PC-3 (cell line): ENCODE measurements around the gene LRP1B. TPM values are rescaled to one million over a fixed set of nuclear protein-coding genes. Genes with fewer than 3 reads are reported as not detected.

Experiments
- ATAC-seq: fragments of 200-7000 bp; cut with Tn5 transposase; 2 replicates; pipeline ENCODE4 v1.9.1; 2020; ENCODE audit warnings: mild to moderate bottlenecking, moderate library complexity
- BruUV-seq: library from RNA; stranded (reverse); fragments of 400-500 nt; replicated peaks from 2 replicates; lab custom pipeline; 2021; lab: Mats Ljungman, UMichigan
- CTCF ChIA-PET: fragments of 300-600 bp; sonication (Branson Sonifier 250); formaldehyde crosslinking; loops from one replicate; lab custom pipeline; 2022; ENCODE audit warnings: antibody characterized with exemption; lab: Charles Lee
- POLR2A ChIA-PET: fragments of 300-600 bp; sonication (Branson Sonifier 250); formaldehyde crosslinking; loops from one replicate; lab custom pipeline; 2022; ENCODE audit warnings: antibody characterized with exemption; ENCODE audit not compliant: unreplicated experiment; lab: Charles Lee
- DNase-seq: peaks from one replicate; pipeline ENCODE4 v3.0.0-alpha.2; 2015
- H2AFZ ChIP-seq: fragments of 300-600 bp; sonication (generic); 2 replicates; pipeline ENCODE4 v1.6.0; 2016; ENCODE audit warnings: antibody characterized with exemption, low read length
- H3F3A ChIP-seq: fragments of 300-600 bp; sonication (generic); one replicate; pipeline ENCODE4 v1.6.0; 2017; ENCODE audit warnings: antibody characterized with exemption, low read length, control low read depth, mild to moderate bottlenecking; ENCODE audit not compliant: unreplicated experiment
- H3K27ac ChIP-seq: fragments of 300-600 bp; sonication (generic); 2 replicates; pipeline ENCODE4 v1.5.1; 2016; ENCODE audit warnings: mild to moderate bottlenecking, low read length
- H3K27me3 ChIP-seq: fragments of 300-600 bp; sonication (generic); 2 replicates; pipeline ENCODE4 v1.6.1; 2016; ENCODE audit warnings: low read length, mixed read lengths
- H3K36me3 ChIP-seq: fragments of 300-600 bp; sonication (generic); 2 replicates; pipeline ENCODE4 v1.6.1; 2016; ENCODE audit warnings: low read depth, mixed run types, low read length, mixed read lengths
- H3K4me1 ChIP-seq: fragments of 300-600 bp; sonication (generic); 2 replicates; pipeline ENCODE4 v1.5.1; 2016; ENCODE audit warnings: low read length; ENCODE audit not compliant: insufficient read depth
- H3K4me2 ChIP-seq: fragments of 300-600 bp; sonication (generic); 2 replicates; pipeline ENCODE4 v1.6.0; 2016; ENCODE audit warnings: low read length
- H3K4me3 ChIP-seq: fragments of 300-600 bp; sonication (generic); 2 replicates; pipeline ENCODE4 v1.5.1; 2016; ENCODE audit warnings: mild to moderate bottlenecking, low read length, mixed read lengths
- H3K79me2 ChIP-seq: fragments of 300-600 bp; sonication (generic); 2 replicates; pipeline ENCODE4 v1.6.1; 2017; ENCODE audit warnings: low read length, mixed read lengths
- H3K9ac ChIP-seq: fragments of 300-600 bp; sonication (generic); 2 replicates; pipeline ENCODE4 v1.6.0; 2016; ENCODE audit warnings: mild to moderate bottlenecking, low read length
- H3K9me2 ChIP-seq: fragments of 300-600 bp; sonication (generic); replicated peaks from 2 replicates; pipeline ENCODE4 v1.6.1; 2016; ENCODE audit warnings: mixed run types, low read length, mixed read lengths
- H3K9me3 ChIP-seq: fragments of 300-600 bp; sonication (generic); 2 replicates; pipeline ENCODE4 v1.6.1; 2016; ENCODE audit warnings: low read length, mixed read lengths
- H4K20me1 ChIP-seq: fragments of 300-600 bp; sonication (generic); 2 replicates; pipeline ENCODE4 v1.6.1; 2016; ENCODE audit warnings: low read length, mixed read lengths
- EZH2 ChIP-seq: fragments of 300-600 bp; sonication (generic); IDR thresholded peaks from one replicate; pipeline ENCODE4 v1.6.1; 2017; ENCODE audit warnings: antibody characterized with exemption, mild to moderate bottlenecking, low read length; ENCODE audit not compliant: unreplicated experiment
- EZH2phosphoT487 ChIP-seq: fragments of 300-600 bp; sonication (generic); IDR thresholded peaks from 2 replicates; pipeline ENCODE4 v1.6.1; 2018; ENCODE audit warnings: mild to moderate bottlenecking, antibody characterized with exemption, low read length, borderline replicate concordance
- intact Hi-C: fragments of 100-400 bp; cut with micrococcal nuclease; formaldehyde crosslinking; loops from 2 replicates; pipeline ENCODE4 v1.9.0; 2023
- total RNA-seq: library from RNA; depleted of rRNA; stranded (reverse); fragments of >200 nt; gene quantifications from 2 replicates; pipeline ENCODE4 v1.2.3, GENCODE V29; 2014
- TF ChIP-seq, protein P1 (sequence below): fragments of 300-600 bp; sonication (generic); conservative IDR thresholded peaks from 2 replicates; pipeline ENCODE4 v1.5.1; 2017; ENCODE audit warnings: antibody characterized with exemption, low read depth, mild to moderate bottlenecking, low read length

LRP1B gene
- total RNA-seq, 1 experiment from 2014 or later: 0.04 TPM

- no peak for ATAC-seq
- Histone ChIP-seq H3K4me1 (no peaks in the 10 kb centered on the region), H3K4me2 (no peak overlapping the region), H3K27ac (no peak overlapping the region), H3K36me3 (no peaks in the 10 kb centered on the region), H3K9me3 (no peaks in the 10 kb centered on the region), H2AFZ (no peak overlapping the region), H4K20me1 (no peaks in the 10 kb centered on the region), H3F3A (no peaks in the 10 kb centered on the region), H3K27me3 (no peaks in the 10 kb centered on the region), H3K9me2 (no peaks in the 10 kb centered on the region), H3K4me3 (no peak overlapping the region), H3K9ac (no peak overlapping the region), H3K79me2 (no peaks in the 10 kb centered on the region)
- no peak for TF ChIP-seq EZH2phosphoT487
- TF ChIP-seq, protein P1, sequence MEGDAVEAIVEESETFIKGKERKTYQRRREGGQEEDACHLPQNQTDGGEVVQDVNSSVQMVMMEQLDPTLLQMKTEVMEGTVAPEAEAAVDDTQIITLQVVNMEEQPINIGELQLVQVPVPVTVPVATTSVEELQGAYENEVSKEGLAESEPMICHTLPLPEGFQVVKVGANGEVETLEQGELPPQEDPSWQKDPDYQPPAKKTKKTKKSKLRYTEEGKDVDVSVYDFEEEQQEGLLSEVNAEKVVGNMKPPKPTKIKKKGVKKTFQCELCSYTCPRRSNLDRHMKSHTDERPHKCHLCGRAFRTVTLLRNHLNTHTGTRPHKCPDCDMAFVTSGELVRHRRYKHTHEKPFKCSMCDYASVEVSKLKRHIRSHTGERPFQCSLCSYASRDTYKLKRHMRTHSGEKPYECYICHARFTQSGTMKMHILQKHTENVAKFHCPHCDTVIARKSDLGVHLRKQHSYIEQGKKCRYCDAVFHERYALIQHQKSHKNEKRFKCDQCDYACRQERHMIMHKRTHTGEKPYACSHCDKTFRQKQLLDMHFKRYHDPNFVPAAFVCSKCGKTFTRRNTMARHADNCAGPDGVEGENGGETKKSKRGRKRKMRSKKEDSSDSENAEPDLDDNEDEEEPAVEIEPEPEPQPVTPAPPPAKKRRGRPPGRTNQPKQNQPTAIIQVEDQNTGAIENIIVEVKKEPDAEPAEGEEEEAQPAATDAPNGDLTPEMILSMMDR: no peak
- intact Hi-C loops: no loop called here
- BruUV-seq: no TSS peak
- POLR2A ChIA-PET: no interaction called here
- CTCF ChIA-PET: no interaction called here
- DNase-seq: no peak
These were observed 1289.7 kb downstream of the LRP1B start for GRCh38 chr2:140841141-140841540.

- POLR2A ChIA-PET: no interaction called here
- no peaks in the 10 kb centered on the region for H3K36me3 ChIP-seq
- DNase-seq (no peak), ATAC-seq (no peak)
- H4K20me1 ChIP-seq: no peaks in the 10 kb centered on the region
- H2AFZ ChIP-seq: no peak overlapping the region
- no peak overlapping the region for H3K27ac ChIP-seq
- CTCF ChIA-PET: no interaction called here
- no peaks in the 10 kb centered on the region for H3K79me2 ChIP-seq
- H3F3A ChIP-seq: no peaks in the 10 kb centered on the region
- no peak overlapping the region for H3K4me3 ChIP-seq
- no TSS peak for BruUV-seq
- no peaks in the 10 kb centered on the region for H3K9me3 ChIP-seq
- no peaks in the 10 kb centered on the region for H3K9me2 ChIP-seq
- intact Hi-C loops: no loop called here
- TF ChIP-seq, protein P1: no peak
- TF ChIP-seq EZH2phosphoT487 (no peak), EZH2 (no peak)
- no peaks in the 10 kb centered on the region for H3K27me3 ChIP-seq
- H3K4me1 ChIP-seq: no peaks in the 10 kb centered on the region
- no peak overlapping the region for H3K9ac ChIP-seq
- H3K4me2 ChIP-seq: no peak overlapping the region
These were observed 1294.0 kb downstream of the LRP1B start for GRCh38 chr2:140836826-140837225.

DNA sequence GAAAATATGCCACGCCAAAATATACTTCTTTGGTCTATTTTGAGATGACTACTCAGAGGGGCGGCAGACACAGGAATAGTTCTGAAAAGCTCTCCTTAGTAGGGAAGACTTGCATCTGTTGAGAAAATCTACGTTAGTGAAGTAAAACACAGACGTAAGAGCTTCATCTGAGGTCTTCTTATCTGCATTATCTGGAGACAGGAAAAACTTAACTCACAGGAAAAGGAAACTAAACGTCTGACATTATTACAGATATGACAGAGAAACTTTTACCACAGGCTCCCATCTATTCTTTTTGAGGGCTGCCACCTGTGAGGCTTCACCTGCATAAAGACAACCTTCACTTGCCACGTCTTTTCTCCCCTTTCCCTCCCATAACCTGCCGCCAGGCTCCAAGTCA is 1295.7 kb downstream of the LRP1B start:
- ATAC-seq (no peak), DNase-seq (no peak)
- Histone ChIP-seq H3K9ac (no peak overlapping the region), H3K9me3 (no peaks in the 10 kb centered on the region), H2AFZ (no peak overlapping the region), H3K4me2 (no peak overlapping the region), H4K20me1 (no peaks in the 10 kb centered on the region), H3F3A (no peaks in the 10 kb centered on the region), H3K27ac (no peak overlapping the region), H3K27me3 (no peaks in the 10 kb centered on the region), H3K79me2 (no peaks in the 10 kb centered on the region), H3K9me2 (no peaks in the 10 kb centered on the region), H3K4me3 (no peak overlapping the region), H3K36me3 (no peaks in the 10 kb centered on the region), H3K4me1 (no peaks in the 10 kb centered on the region)
- CTCF ChIA-PET: no interaction called here
- POLR2A ChIA-PET: no interaction called here
- TF ChIP-seq, protein P1: no peak
- no peak for TF ChIP-seq EZH2phosphoT487
- TF ChIP-seq EZH2: no peak
- BruUV-seq: no TSS peak
- intact Hi-C loops: no loop called here
